Measurements from ENCODE around the gene ASB16.
"Not testable (repeated sequence)": the region's sequence is repeated elsewhere in the genome, so short reads cannot be mapped to it uniquely, and the experiment has no call there.

The ASB16 gene

GRCh38 chr17:44128383-44128782, 42.1 kb upstream of the ASB16 start:
- H3K27ac ChIP-seq (ENCODE audit: low read depth, low read length) = no peak overlapping the region
- H4K20me1 ChIP-seq (ENCODE audit: control insufficient read depth, insufficient read depth, low read depth, low read length) = no peaks in the 10 kb centered on the region
- no peaks in the 10 kb centered on the region for H3K27me3 ChIP-seq (ENCODE audit: control insufficient read depth, low read length)
- peaks cover 6% of the 10 kb centered on the region for H3K4me1 ChIP-seq (ENCODE audit: control insufficient read depth, low read length)
- no peaks in the 10 kb centered on the region for H3K79me2 ChIP-seq (ENCODE audit: control insufficient read depth, low read length)
- H3K9me3 ChIP-seq (ENCODE audit: control insufficient read depth, insufficient read depth, low read length) = no peaks in the 10 kb centered on the region
- no peak for TF ChIP-seq EZH2phosphoT487 (IDR thresholded peaks at IDR 0.05; ENCODE audit: borderline replicate concordance, low read length)
- no peak for TF ChIP-seq CTCF (IDR thresholded peaks at IDR 0.05; ENCODE audit: low read depth, low read length, poor library complexity, severe bottlenecking)
- no peaks in the 10 kb centered on the region for H3K36me3 ChIP-seq (ENCODE audit: control insufficient read depth, low read length)
- H3K4me2 ChIP-seq (ENCODE audit: low read length) = no peak overlapping the region
- H3K9me2 ChIP-seq (replicated peaks; ENCODE audit: control insufficient read depth, low read length) = no peaks in the 10 kb centered on the region
- H3F3A ChIP-seq (ENCODE audit: control insufficient read depth, insufficient read depth) = no peaks in the 10 kb centered on the region
- no peak overlapping the region for H3K4me3 ChIP-seq (ENCODE audit: low read length)

GRCh38 chr17:44130693-44131349, 39.7 kb upstream of the ASB16 start:
- Histone ChIP-seq H4K20me1 (ENCODE audit: control insufficient read depth, insufficient read depth, low read depth, low read length) (no peaks in the 10 kb centered on the region), H3K4me2 (ENCODE audit: low read length) (no peak overlapping the region)

GRCh38 chr17:44131372-44131771, 39.1 kb upstream of the ASB16 start:
- H3K9me2 ChIP-seq (replicated peaks; ENCODE audit: control insufficient read depth, low read length); H3K27me3 ChIP-seq (ENCODE audit: control insufficient read depth, low read length); H3K9me3 ChIP-seq (ENCODE audit: control insufficient read depth, insufficient read depth, low read length); H3K27ac ChIP-seq (ENCODE audit: low read depth, low read length); H3K4me1 ChIP-seq (ENCODE audit: control insufficient read depth, low read length); H3K79me2 ChIP-seq (ENCODE audit: control insufficient read depth, low read length); H3K4me3 ChIP-seq (ENCODE audit: low read length); H3F3A ChIP-seq (ENCODE audit: control insufficient read depth, insufficient read depth); H4K20me1 ChIP-seq (ENCODE audit: control insufficient read depth, insufficient read depth, low read depth, low read length); H3K4me2 ChIP-seq (ENCODE audit: low read length); H3K36me3 ChIP-seq (ENCODE audit: control insufficient read depth, low read length): not testable (repeated sequence)

More at GRCh38 chr17:44130693-44131349, 39.7 kb upstream of the ASB16 start:
- Histone ChIP-seq H3K4me3 (ENCODE audit: low read length) (no peak overlapping the region), H3F3A (ENCODE audit: control insufficient read depth, insufficient read depth) (no peaks in the 10 kb centered on the region), H3K4me1 (ENCODE audit: control insufficient read depth, low read length) (no peaks in the 10 kb centered on the region), H3K27ac (ENCODE audit: low read depth, low read length) (no peak overlapping the region), H3K9me2 (replicated peaks; ENCODE audit: control insufficient read depth, low read length) (no peaks in the 10 kb centered on the region), H3K9me3 (ENCODE audit: control insufficient read depth, insufficient read depth, low read length) (no peaks in the 10 kb centered on the region), H3K79me2 (ENCODE audit: control insufficient read depth, low read length) (no peaks in the 10 kb centered on the region), H3K36me3 (ENCODE audit: control insufficient read depth, low read length) (no peaks in the 10 kb centered on the region), H3K27me3 (ENCODE audit: control insufficient read depth, low read length) (no peaks in the 10 kb centered on the region)
- TF ChIP-seq EZH2phosphoT487 (IDR thresholded peaks at IDR 0.05; ENCODE audit: borderline replicate concordance, low read length) (no peak), CTCF (IDR thresholded peaks at IDR 0.05; ENCODE audit: low read depth, low read length, poor library complexity, severe bottlenecking) (no peak)

GRCh38 chr17:44132275-44132821, 38.2 kb upstream of the ASB16 start:
- Histone ChIP-seq H3K4me3 (ENCODE audit: low read length) (no peak overlapping the region), H3K27ac (ENCODE audit: low read depth, low read length) (no peak overlapping the region), H4K20me1 (ENCODE audit: control insufficient read depth, insufficient read depth, low read depth, low read length) (no peaks in the 10 kb centered on the region), H3K4me2 (ENCODE audit: low read length) (no peak overlapping the region), H3K36me3 (ENCODE audit: control insufficient read depth, low read length) (no peaks in the 10 kb centered on the region), H3F3A (ENCODE audit: control insufficient read depth, insufficient read depth) (no peaks in the 10 kb centered on the region), H3K27me3 (ENCODE audit: control insufficient read depth, low read length) (0 out of 2 replicates have a peak, but pooled peaks cover under 1% of the 10 kb centered on the region), H3K4me1 (ENCODE audit: control insufficient read depth, low read length) (no peaks in the 10 kb centered on the region), H3K79me2 (ENCODE audit: control insufficient read depth, low read length) (no peaks in the 10 kb centered on the region), H3K9me2 (replicated peaks; ENCODE audit: control insufficient read depth, low read length) (no peaks in the 10 kb centered on the region), H3K9me3 (ENCODE audit: control insufficient read depth, insufficient read depth, low read length) (no peaks in the 10 kb centered on the region)
- no peak for TF ChIP-seq CTCF (IDR thresholded peaks at IDR 0.05; ENCODE audit: low read depth, low read length, poor library complexity, severe bottlenecking)
- TF ChIP-seq EZH2phosphoT487 (IDR thresholded peaks at IDR 0.05; ENCODE audit: borderline replicate concordance, low read length) = no peak
